IPS-15b (cell line): ENCODE data around the gene MAML3.

ENCODE experiments used
- H3K27me3 ChIP-seq: one replicate; pipeline ENCODE4 v1.6.1; 2013; ENCODE audit warnings: low read length; ENCODE audit not compliant: control insufficient read depth, insufficient read depth
- H3K36me3 ChIP-seq: one replicate; pipeline ENCODE4 v1.6.1; 2013; ENCODE audit warnings: low read length; ENCODE audit not compliant: control insufficient read depth, insufficient read depth
- H3K4me1 ChIP-seq: one replicate; pipeline ENCODE4 v1.6.1; 2013; ENCODE audit warnings: mild to moderate bottlenecking, low read length; ENCODE audit not compliant: control insufficient read depth, insufficient read depth
- H3K4me3 ChIP-seq: one replicate; pipeline ENCODE4 v1.5.1; 2013; ENCODE audit warnings: low read depth, low read length
- H3K9ac ChIP-seq: one replicate; pipeline ENCODE4 v1.6.1; 2013; ENCODE audit warnings: low read depth, mild to moderate bottlenecking, low read length
- H3K9me3 ChIP-seq: one replicate; pipeline ENCODE4 v1.6.1; 2013; ENCODE audit warnings: mild to moderate bottlenecking, low read length; ENCODE audit not compliant: control insufficient read depth, insufficient read depth

Gene MAML3

DNA sequence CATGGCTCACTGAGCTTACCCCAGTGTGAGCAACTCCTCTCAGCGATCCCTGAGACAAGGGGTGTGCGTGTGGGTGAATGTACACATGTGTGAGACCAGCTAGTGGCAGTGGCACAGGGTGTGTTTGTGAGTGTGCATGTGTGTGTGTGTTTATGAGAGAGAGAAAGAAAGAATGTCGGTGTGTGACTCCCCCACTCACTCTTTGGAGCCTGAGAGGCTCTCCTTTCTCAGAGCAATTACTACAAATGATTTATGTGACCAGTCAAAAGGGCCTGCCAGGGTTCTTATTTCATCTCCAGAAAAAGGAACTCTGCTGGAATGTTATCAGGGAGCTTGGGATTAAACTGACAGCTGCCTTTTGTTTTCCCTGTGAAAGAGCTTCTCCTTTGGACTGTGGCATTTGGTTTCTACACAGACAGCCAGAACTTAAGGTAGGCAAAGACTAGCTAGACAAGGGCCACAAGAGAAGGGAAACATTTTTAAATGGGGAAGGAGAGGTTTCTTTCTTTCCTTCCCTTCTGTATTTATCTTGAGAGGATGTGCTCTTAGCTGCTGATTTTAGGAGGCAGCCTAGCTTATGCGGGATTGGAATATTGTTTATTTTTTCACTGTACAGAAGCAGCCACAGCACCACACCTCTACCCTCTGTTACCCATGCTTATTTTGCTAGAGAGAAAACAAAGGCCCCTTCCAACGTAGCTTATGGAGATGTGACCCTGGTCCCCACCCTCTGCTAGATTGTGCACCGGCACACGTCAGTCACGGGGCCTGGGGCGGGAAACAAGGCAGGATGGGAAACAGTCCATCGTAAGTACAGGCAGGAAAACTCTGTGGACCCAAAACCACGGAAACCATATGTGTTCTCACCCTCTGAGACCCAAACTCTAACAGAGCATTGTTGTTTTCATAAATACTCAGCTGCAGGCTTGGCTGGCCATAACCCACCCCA is 344.9 kb downstream of the MAML3 start:
- H3K4me3 ChIP-seq, result no peak overlapping the region
- no peaks in the 10 kb centered on the region for H3K27me3 ChIP-seq
- peaks cover 2% of the 10 kb centered on the region for H3K4me1 ChIP-seq
- H3K36me3 ChIP-seq, result no peaks in the 10 kb centered on the region
- no peak overlapping the region for H3K9ac ChIP-seq
- H3K9me3 ChIP-seq, result no peaks in the 10 kb centered on the region

DNA sequence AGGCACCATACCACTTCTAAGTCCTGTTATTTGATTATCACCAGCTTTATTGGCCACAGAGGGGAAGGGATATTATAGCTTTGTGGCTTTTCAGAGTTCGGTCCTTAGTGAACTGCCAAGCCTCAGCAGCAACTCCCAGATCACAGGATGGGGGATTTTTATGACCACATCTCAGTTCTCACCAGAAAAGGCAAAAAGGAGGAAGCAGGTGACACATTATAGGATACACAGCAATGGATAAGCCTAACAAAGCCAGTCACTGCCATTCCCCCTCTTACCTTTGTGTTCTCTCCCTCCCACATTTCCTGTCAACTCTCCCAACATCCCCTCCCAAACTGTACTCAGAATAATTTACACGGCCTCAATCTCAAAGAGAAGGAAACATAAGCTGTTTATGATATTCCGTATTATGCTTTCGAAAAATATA is 345.6 kb downstream of the MAML3 start:
- peaks cover 2% of the 10 kb centered on the region for H3K4me1 ChIP-seq
- H3K4me3 ChIP-seq, result no peak overlapping the region

DNA sequence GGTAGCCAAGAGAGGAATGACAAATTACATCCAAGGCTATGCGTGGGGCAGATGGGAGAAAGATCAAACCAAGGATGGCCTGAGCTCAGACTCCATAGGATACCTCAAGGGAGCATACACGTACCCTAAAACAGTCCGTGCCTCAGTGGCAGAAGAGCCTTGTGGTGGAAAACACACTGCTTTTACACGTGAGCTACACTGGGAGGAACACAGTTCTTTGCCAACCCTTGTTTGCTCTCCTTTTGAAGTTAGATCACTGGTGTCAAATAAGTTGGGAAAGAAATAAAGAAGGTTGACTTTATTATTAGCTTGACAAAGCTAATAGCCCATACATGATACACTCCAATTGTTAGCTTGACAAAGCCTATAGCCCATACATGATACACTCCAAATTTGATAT is 346.5 kb downstream of the MAML3 start:
- no peak overlapping the region for H3K9ac ChIP-seq
- no peaks in the 10 kb centered on the region for H3K27me3 ChIP-seq
- no peaks in the 10 kb centered on the region for H3K36me3 ChIP-seq
- peaks cover 2% of the 10 kb centered on the region for H3K4me1 ChIP-seq
- H3K4me3 ChIP-seq, result no peak overlapping the region
- no peaks in the 10 kb centered on the region for H3K9me3 ChIP-seq

More for the DNA sequence above, 345.6 kb downstream of the MAML3 start:
- Histone ChIP-seq H3K9ac (no peak overlapping the region), H3K36me3 (no peaks in the 10 kb centered on the region), H3K9me3 (no peaks in the 10 kb centered on the region), H3K27me3 (no peaks in the 10 kb centered on the region)

DNA sequence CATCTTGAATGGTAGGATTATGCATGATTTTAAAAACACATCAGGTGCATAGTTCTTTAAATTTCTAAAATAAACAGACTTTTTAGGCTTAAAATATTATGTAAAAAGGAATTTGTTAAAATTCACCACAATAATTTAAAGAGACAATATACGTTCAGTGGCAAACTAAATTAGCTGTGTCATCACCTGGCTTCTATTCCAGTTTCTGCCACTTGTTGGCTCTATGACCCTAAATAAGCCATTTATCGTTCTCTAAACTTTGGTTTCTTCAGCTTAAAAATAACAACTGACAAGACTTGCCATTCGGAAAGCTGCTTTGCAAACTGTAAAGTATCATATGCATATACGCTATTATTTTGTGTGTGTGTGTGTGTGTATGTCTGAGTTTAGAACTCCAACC is 347.1 kb downstream of the MAML3 start:
- Histone ChIP-seq H3K4me3 (no peak overlapping the region), H3K9ac (no peak overlapping the region), H3K36me3 (no peaks in the 10 kb centered on the region), H3K4me1 (peaks cover 2% of the 10 kb centered on the region), H3K9me3 (no peaks in the 10 kb centered on the region), H3K27me3 (no peaks in the 10 kb centered on the region)

DNA sequence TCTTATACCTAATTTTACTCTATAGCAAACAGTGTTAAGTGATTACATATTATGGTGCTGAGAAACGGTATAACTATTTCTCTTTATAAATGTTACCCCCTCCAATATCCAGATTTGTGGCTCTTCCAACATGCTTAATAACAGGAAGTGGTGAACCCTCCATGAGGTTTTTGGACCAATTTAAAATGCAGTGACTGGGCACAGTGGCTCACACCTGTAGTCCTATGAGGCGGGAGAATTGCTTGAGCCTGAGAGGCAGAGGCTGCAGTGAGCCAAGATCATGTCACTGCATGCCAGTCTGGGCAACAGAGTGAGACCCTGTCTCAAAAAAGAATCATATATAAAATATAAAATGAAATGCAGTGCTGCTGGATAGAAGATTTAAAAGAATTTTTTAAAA is 351.1 kb downstream of the MAML3 start:
- Histone ChIP-seq H3K27me3 (no peaks in the 10 kb centered on the region), H3K4me1 (no peaks in the 10 kb centered on the region), H3K9me3 (no peaks in the 10 kb centered on the region), H3K4me3 (no peak overlapping the region), H3K9ac (no peak overlapping the region), H3K36me3 (no peaks in the 10 kb centered on the region)

DNA sequence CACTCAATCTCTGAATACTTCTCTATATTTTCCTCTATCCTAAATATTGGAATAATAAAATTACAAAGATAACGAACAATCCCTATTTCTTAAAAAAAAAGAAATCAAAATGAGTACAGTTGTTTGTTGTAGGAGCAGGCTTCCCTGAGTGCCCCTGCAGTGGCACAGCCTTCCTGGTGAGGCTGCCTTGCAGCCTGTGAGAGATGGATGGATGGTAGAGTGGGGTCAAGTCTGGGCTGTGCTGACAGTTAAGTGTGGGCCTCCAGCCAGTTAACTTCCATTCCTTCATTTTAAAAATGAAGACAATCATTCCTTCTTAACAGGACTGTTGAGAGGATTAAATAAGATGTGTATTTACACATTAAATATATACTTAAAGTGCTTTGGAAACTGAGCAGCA is 351.5 kb downstream of the MAML3 start:
- Histone ChIP-seq H3K4me3 (no peak overlapping the region), H3K4me1 (no peaks in the 10 kb centered on the region), H3K9me3 (no peaks in the 10 kb centered on the region), H3K36me3 (no peaks in the 10 kb centered on the region), H3K9ac (no peak overlapping the region), H3K27me3 (no peaks in the 10 kb centered on the region)

DNA sequence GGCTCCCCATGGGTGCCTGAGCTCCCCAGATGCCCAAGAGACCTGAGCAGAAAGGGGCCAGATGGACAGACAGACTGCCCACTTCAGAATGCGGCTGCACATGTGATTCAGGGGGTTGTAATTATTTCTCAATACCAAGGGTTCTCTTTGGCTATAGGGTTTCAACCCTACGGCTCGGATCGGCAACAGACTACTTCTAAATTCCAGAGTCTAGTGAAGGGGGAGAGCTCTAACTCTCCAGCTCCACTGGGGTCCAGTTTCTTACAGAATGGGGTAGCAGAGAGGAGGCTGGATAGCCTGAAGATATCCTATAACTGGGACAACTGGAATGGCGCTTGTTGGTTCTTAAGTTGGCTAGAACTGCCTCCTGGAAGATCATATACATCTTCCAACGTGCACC is 352.1 kb downstream of the MAML3 start:
- Histone ChIP-seq H3K36me3 (no peaks in the 10 kb centered on the region), H3K9ac (no peak overlapping the region), H3K4me3 (no peak overlapping the region), H3K27me3 (no peaks in the 10 kb centered on the region), H3K9me3 (no peaks in the 10 kb centered on the region), H3K4me1 (no peaks in the 10 kb centered on the region)

DNA sequence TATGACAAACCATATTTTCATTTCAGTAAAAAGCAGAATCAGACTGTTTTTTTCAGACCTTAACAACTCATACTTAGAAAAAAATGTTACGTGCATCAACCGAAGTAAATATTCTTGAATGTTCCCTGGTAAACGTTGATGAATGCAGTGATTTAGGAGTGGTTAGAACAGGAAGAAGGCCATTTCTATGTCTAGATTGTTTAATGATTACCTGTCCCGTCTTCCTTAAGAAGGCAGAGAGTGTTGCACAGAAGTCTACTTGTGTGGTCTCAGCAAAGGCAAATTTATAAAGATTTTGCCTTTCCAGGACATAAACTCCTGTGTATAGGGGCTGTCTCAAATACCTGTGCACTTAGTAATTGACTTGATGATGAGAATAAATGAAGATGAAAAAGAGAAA is 353.9 kb downstream of the MAML3 start:
- no peaks in the 10 kb centered on the region for H3K4me1 ChIP-seq
- no peaks in the 10 kb centered on the region for H3K36me3 ChIP-seq
- no peak overlapping the region for H3K9ac ChIP-seq
- H3K27me3 ChIP-seq, result no peaks in the 10 kb centered on the region
- H3K4me3 ChIP-seq, result no peak overlapping the region
- H3K9me3 ChIP-seq, result no peaks in the 10 kb centered on the region

DNA sequence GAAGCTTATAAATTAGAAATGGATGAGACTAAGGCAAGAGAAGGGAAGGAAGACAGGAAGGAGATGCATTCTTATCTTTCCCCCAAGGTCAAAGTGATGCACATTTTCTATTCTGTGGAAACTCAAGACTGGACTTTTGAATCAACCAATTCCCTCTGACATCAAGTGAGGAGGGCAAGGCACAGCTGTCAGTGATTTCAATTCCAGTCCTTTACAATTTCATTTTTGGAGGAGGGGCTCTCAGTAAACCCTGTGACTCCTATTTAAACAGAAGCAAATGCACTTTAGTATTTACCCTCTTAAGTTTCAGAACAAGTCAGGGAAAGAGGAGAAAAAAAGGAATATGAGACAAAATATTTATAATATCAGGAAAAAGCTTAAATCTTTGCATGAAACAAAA is 354.4 kb downstream of the MAML3 start:
- Histone ChIP-seq H3K27me3 (no peaks in the 10 kb centered on the region), H3K9me3 (no peaks in the 10 kb centered on the region)

DNA sequence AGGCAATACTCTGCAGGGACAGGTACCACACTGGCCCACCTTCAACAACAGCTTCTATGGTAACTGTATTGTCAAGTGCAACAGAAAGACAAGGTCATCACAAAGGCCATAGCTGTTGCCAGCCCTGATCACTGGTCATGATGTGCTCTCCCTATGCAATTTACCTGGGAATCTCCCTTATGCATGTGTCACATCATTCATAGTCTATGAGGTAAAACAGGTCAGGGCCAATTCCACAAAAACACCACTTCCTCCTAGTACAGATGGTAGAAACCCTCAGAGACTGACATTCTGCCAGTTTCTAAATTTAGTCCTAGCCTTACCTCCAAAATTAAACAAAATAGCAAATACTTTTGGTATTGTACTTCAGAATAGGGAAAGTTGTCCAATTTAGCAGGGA is 355.5 kb downstream of the MAML3 start:
- Histone ChIP-seq H3K27me3 (no peaks in the 10 kb centered on the region), H3K9ac (no peak overlapping the region), H3K4me1 (no peaks in the 10 kb centered on the region), H3K4me3 (no peak overlapping the region), H3K36me3 (no peaks in the 10 kb centered on the region), H3K9me3 (no peaks in the 10 kb centered on the region)

More for the DNA sequence above, 354.4 kb downstream of the MAML3 start:
- Histone ChIP-seq H3K4me1 (no peaks in the 10 kb centered on the region), H3K36me3 (no peaks in the 10 kb centered on the region), H3K4me3 (no peak overlapping the region), H3K9ac (no peak overlapping the region)

DNA sequence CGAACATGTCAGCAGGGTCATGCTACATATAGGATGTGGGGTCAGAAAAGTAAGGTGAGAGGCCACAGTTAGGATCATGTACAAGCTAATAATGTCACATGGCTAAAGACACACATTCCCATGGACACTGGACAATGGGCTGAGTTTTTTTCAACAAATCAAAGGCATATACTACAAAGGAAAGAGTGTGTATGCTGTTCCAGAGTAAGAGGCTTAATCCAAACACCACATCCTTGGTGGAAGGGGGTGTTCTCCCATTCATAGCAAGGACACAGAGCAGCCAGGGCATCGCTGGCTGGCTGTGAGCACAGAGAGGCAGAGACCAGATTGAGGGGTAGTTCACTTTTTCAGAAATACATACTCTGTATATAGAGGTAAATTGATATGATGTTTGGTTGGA is 356.7 kb downstream of the MAML3 start:
- no peaks in the 10 kb centered on the region for H3K27me3 ChIP-seq
- H3K4me3 ChIP-seq, result no peak overlapping the region
- H3K36me3 ChIP-seq, result no peaks in the 10 kb centered on the region
- no peaks in the 10 kb centered on the region for H3K4me1 ChIP-seq
- H3K9me3 ChIP-seq, result no peaks in the 10 kb centered on the region
- H3K9ac ChIP-seq, result no peak overlapping the region

DNA sequence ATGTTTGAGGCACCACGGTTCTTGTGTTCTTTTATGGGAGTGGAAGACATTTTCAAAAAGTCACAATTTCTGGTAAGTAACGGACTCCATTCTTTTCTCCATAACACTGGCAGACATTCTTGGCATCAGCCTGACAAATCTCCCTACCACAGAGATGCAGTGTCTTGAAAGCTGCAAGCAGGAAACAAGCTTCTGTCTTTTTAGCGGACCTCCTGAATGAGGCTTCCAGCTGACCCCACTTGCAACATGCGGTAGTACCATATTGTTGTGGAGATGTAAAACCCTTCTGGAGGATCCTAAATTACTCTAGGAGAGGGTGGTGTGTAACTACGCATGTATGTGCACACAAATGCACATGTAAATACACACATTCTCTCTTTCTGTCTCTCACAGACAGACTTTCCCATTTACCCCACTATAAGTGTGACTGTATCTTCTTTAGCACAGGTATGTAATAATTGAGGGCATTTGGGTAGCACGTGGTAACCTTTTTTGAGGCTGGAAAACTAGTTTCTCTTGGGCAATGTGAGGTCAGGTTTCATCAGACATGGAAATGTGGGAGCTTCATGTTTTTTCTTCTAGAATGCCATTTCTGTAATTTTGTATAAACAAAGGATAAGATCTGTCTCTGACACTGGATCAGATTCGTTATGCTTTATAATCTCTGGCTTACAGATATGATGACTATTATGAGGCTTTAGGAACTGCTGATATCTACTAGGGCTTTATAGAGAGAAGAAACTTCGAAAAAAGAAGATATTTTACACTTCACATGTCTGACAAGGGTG is 358.3 kb downstream of the MAML3 start:
- Histone ChIP-seq H3K4me3 (no peak overlapping the region), H3K9ac (no peak overlapping the region), H3K27me3 (no peaks in the 10 kb centered on the region), H3K36me3 (no peaks in the 10 kb centered on the region), H3K4me1 (no peaks in the 10 kb centered on the region), H3K9me3 (no peaks in the 10 kb centered on the region)
